HEK293 (cell line): Measurements from ENCODE around the gene PITHD1.

Experiments used
- CTCF ChIP-seq: fragments of 450-650 bp; formaldehyde crosslinking; IDR thresholded peaks from 2 replicates; pipeline ENCODE4 v1.5.1; 2016; ENCODE audit warnings: missing biosample characterization, missing genetic modification characterization
- RBAK ChIP-seq: fragments of 450-650 bp; formaldehyde crosslinking; IDR thresholded peaks from 2 replicates; pipeline ENCODE4 v1.5.1; 2016; ENCODE audit warnings: missing biosample characterization, missing genetic modification characterization
- ZNF398 ChIP-seq: fragments of 450-650 bp; formaldehyde crosslinking; IDR thresholded peaks from 2 replicates; pipeline ENCODE4 v1.5.1; 2017; ENCODE audit warnings: missing biosample characterization, missing genetic modification characterization
- ZNF626 ChIP-seq: fragments of 450-650 bp; sonication (Bioruptor Pico); formaldehyde crosslinking; IDR thresholded peaks from 2 replicates; pipeline ENCODE4 v1.5.1; 2018; ENCODE audit warnings: missing biosample characterization, missing genetic modification characterization, inconsistent platforms

GRCh38 chr1:23796466-23797271 is 18.5 kb downstream of the PITHD1 start:
- peak; percentile 26; the same call in 1 of the 2 replicates for TF ChIP-seq CTCF (tag by site-specific recombination)
- no peak for TF ChIP-seq RBAK (tag by site-specific recombination)
- no peak for TF ChIP-seq ZNF626
- no peak for TF ChIP-seq ZNF398 (tag by site-specific recombination)
